ENCODE results near the gene AS3MT. TPM values are rescaled to one million over a fixed set of nuclear protein-coding genes. Genes with fewer than 3 reads are reported as not detected.

The AS3MT gene
- total RNA-seq, 2 experiments from 2014 or later: 0.67 to 0.77 TPM

- H3K36me3 Mint-ChIP-seq (ENCODE audit: low read depth): peaks cover 6% of the 10 kb centered on the region
- no peak overlapping the region for H3K27ac Mint-ChIP-seq
- DNase-seq (no peak), ATAC-seq (ENCODE audit: poor library complexity) (no peak)
- peaks cover 17% of the 10 kb centered on the region for H3K4me1 Mint-ChIP-seq (ENCODE audit: low read depth)
- ChIA-PET POLR2A (no interaction called here), CTCF (no interaction called here)
- Histone ChIP-seq H3K27ac (ENCODE audit: low read depth in 1 of 2, low read length in 2 of 2) (no peak overlapping the region), H3K4me3 (ENCODE audit: low read length) (no peak overlapping the region), H3K27me3 (ENCODE audit: control insufficient read depth in 1 of 2, insufficient read depth in 2 of 2, low read length in 2 of 2) (no peaks in the 10 kb centered on the region), H3K36me3 (ENCODE audit: insufficient read depth, low read length) (no peaks in the 10 kb centered on the region), H3K9me3 (ENCODE audit: control insufficient read depth in 1 of 2, insufficient read depth in 1 of 2, low read length in 2 of 2) (no peaks in the 10 kb centered on the region), H3K4me1 (ENCODE audit: insufficient read depth, low read length) (peaks cover 7% of the 10 kb centered on the region)
- TF ChIP-seq CTCF (IDR thresholded peaks at IDR 0.05): no peak
- intact Hi-C loops (cut with DNase I, micrococcal nuclease): no loop called here
- H3K9me3 Mint-ChIP-seq: no peaks in the 10 kb centered on the region
- no peaks in the 10 kb centered on the region for H3K27me3 Mint-ChIP-seq
- H3K4me3 Mint-ChIP-seq: no peak overlapping the region
These were observed 66.8 kb downstream of the AS3MT start for GRCh38 chr10:102935939-102936605.

GRCh38 chr10:102941401-102941800 is 72.1 kb downstream of the AS3MT start:
- Histone ChIP-seq H3K4me1 (ENCODE audit: insufficient read depth, low read length) (no peaks in the 10 kb centered on the region), H3K4me3 (ENCODE audit: low read length) (no peak overlapping the region), H3K27ac (ENCODE audit: low read depth in 1 of 2, low read length in 2 of 2) (no peak overlapping the region), H3K36me3 (ENCODE audit: insufficient read depth, low read length) (no peaks in the 10 kb centered on the region), H3K9me3 (ENCODE audit: control insufficient read depth in 1 of 2, insufficient read depth in 1 of 2, low read length in 2 of 2) (no peaks in the 10 kb centered on the region), H3K27me3 (ENCODE audit: control insufficient read depth in 1 of 2, insufficient read depth in 2 of 2, low read length in 2 of 2) (no peaks in the 10 kb centered on the region)
- H3K36me3 Mint-ChIP-seq (ENCODE audit: low read depth): no peaks in the 10 kb centered on the region
- DNase-seq (no peak), ATAC-seq (ENCODE audit: poor library complexity) (no peak)
- TF ChIP-seq CTCF (IDR thresholded peaks at IDR 0.05): no peak
- intact Hi-C loops (cut with DNase I, micrococcal nuclease): no loop called here
- H3K27ac Mint-ChIP-seq: no peak overlapping the region
- no peaks in the 10 kb centered on the region for H3K27me3 Mint-ChIP-seq
- POLR2A ChIA-PET: no interaction called here
- CTCF ChIA-PET: no interaction called here
- H3K9me3 Mint-ChIP-seq: no peaks in the 10 kb centered on the region
- H3K4me1 Mint-ChIP-seq (ENCODE audit: low read depth): peaks cover 9% of the 10 kb centered on the region
- no peak overlapping the region for H3K4me3 Mint-ChIP-seq

DNA sequence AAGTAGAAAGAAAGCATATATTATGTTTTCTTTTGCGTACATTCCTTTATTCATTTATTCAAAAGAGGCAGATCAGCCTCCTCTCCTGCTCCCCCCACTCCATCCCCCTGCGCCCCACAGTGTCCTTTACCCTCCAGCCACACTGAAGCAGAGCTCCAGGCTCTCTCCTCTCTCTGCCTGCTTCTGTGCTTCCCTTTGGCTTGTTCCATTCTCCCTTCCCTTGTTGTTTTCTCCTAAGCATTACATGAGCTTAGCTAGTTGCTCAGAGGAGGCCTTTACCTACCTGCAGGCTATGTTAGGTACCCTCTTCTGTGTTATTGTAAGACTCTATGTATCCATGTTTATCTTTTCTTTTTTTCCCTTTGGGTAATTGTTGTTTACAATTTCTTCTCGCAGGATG is 76.2 kb downstream of the AS3MT start:
- CTCF ChIA-PET: no interaction called here
- H3K9me3 Mint-ChIP-seq: no peaks in the 10 kb centered on the region
- H3K4me3 Mint-ChIP-seq: no peak overlapping the region
- H3K4me1 Mint-ChIP-seq (ENCODE audit: low read depth): no peaks in the 10 kb centered on the region
- no peak overlapping the region for H3K27ac ChIP-seq (ENCODE audit: low read depth in 1 of 2, low read length in 2 of 2)
- no peak overlapping the region for H3K27ac Mint-ChIP-seq
- intact Hi-C loops (cut with DNase I, micrococcal nuclease): no loop called here
- ATAC-seq (ENCODE audit: poor library complexity): no peak
- no peaks in the 10 kb centered on the region for H3K9me3 ChIP-seq (ENCODE audit: control insufficient read depth in 1 of 2, insufficient read depth in 1 of 2, low read length in 2 of 2)
- no peak for DNase-seq
- no peak overlapping the region for H3K4me3 ChIP-seq (ENCODE audit: low read length)
- H3K27me3 ChIP-seq (ENCODE audit: control insufficient read depth in 1 of 2, insufficient read depth in 2 of 2, low read length in 2 of 2): no peaks in the 10 kb centered on the region
- H3K36me3 Mint-ChIP-seq (ENCODE audit: low read depth): no peaks in the 10 kb centered on the region
- no peaks in the 10 kb centered on the region for H3K36me3 ChIP-seq (ENCODE audit: insufficient read depth, low read length)
- no peaks in the 10 kb centered on the region for H3K27me3 Mint-ChIP-seq
- no peaks in the 10 kb centered on the region for H3K4me1 ChIP-seq (ENCODE audit: insufficient read depth, low read length)
- POLR2A ChIA-PET: no interaction called here
- TF ChIP-seq CTCF (IDR thresholded peaks at IDR 0.05): no peak
